WI38 (cell line): ENCODE results near the gene CABYR.
"Not testable (repeated sequence)": the region's sequence is repeated elsewhere in the genome, so short reads cannot be mapped to it uniquely, and the experiment has no call there.

Experiments used
- H3K4me3 ChIP-seq: 2 replicates; pipeline ENCODE4 v1.5.1; 2011; ENCODE audit warnings: low read depth, mild to moderate bottlenecking, control low read depth, low read length
- CTCF ChIP-seq: IDR thresholded peaks from 2 replicates; pipeline ENCODE4 v1.5.1; 2012; ENCODE audit warnings: low read depth, mild to moderate bottlenecking, control low read depth, low read length

The CABYR gene

GRCh38 chr18:24130494-24130893 is 8.4 kb upstream of the CABYR start:
- TF ChIP-seq CTCF: no peak
- H3K4me3 ChIP-seq: no peak overlapping the region

- no peak overlapping the region for H3K4me3 ChIP-seq
- no peak for TF ChIP-seq CTCF
Observed at GRCh38 chr18:24136967-24137373, 1.9 kb upstream of the CABYR start.

GRCh38 chr18:24138409-24138788 is 463 bp upstream of the CABYR start:
- peak overlapping the region; percentile 66 for H3K4me3 ChIP-seq
- TF ChIP-seq CTCF: no peak

- no peak for TF ChIP-seq CTCF
- H3K4me3 ChIP-seq: no peak overlapping the region
Observed at GRCh38 chr18:24140697-24141096, 1.8 kb downstream of the CABYR start.

- TF ChIP-seq CTCF: no peak
- H3K4me3 ChIP-seq: no peak overlapping the region
Observed at GRCh38 chr18:24142376-24142775, 3.5 kb downstream of the CABYR start.

GRCh38 chr18:24149591-24149990 is 10.7 kb downstream of the CABYR start:
- not testable (repeated sequence) for H3K4me3 ChIP-seq

GRCh38 chr18:24153397-24153796 is 14.5 kb downstream of the CABYR start:
- TF ChIP-seq CTCF: no peak
- no peak overlapping the region for H3K4me3 ChIP-seq

GRCh38 chr18:24157855-24158254 is 19.0 kb downstream of the CABYR start:
- H3K4me3 ChIP-seq: no peak overlapping the region
- no peak for TF ChIP-seq CTCF
